ENCODE measurements around the gene CYP4F2.
"Not testable (repeated sequence)": the region's sequence is repeated elsewhere in the genome, so short reads cannot be mapped to it uniquely, and the experiment has no call there.

GRCh38 chr19:15873771-15874170 lies 24.1 kb downstream of the CYP4F2 start:
- TF ChIP-seq CTCF (IDR thresholded peaks at IDR 0.05); RFX5 (IDR thresholded peaks at IDR 0.05; ENCODE audit: low read length); EZH2phosphoT487 (IDR thresholded peaks at IDR 0.05; ENCODE audit: borderline replicate concordance, low read depth); TAF1 (IDR thresholded peaks at IDR 0.05; ENCODE audit: borderline replicate concordance, low read depth, low read length); TCF12 (IDR thresholded peaks at IDR 0.05); USF2 (IDR thresholded peaks at IDR 0.05; ENCODE audit: borderline replicate concordance, low read depth, low read length); FOXJ3 (CRISPR knock-in tag; IDR thresholded peaks at IDR 0.05); GATA2 (CRISPR knock-in tag; IDR thresholded peaks at IDR 0.05); POLR2AphosphoS5 (IDR thresholded peaks at IDR 0.05; ENCODE audit: low read depth, low read length); GABPA (IDR thresholded peaks at IDR 0.05; ENCODE audit: low read depth); NRF1 (IDR thresholded peaks at IDR 0.05; ENCODE audit: low read depth, low read length): not testable (repeated sequence)
- TF ChIP-seq, protein P1, sequence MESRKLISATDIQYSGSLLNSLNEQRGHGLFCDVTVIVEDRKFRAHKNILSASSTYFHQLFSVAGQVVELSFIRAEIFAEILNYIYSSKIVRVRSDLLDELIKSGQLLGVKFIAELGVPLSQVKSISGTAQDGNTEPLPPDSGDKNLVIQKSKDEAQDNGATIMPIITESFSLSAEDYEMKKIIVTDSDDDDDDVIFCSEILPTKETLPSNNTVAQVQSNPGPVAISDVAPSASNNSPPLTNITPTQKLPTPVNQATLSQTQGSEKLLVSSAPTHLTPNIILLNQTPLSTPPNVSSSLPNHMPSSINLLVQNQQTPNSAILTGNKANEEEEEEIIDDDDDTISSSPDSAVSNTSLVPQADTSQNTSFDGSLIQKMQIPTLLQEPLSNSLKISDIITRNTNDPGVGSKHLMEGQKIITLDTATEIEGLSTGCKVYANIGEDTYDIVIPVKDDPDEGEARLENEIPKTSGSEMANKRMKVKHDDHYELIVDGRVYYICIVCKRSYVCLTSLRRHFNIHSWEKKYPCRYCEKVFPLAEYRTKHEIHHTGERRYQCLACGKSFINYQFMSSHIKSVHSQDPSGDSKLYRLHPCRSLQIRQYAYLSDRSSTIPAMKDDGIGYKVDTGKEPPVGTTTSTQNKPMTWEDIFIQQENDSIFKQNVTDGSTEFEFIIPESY (IDR thresholded peaks at IDR 0.05; ENCODE audit: borderline replicate concordance, low read depth), result not testable (repeated sequence)
- TF ChIP-seq, protein P2, sequence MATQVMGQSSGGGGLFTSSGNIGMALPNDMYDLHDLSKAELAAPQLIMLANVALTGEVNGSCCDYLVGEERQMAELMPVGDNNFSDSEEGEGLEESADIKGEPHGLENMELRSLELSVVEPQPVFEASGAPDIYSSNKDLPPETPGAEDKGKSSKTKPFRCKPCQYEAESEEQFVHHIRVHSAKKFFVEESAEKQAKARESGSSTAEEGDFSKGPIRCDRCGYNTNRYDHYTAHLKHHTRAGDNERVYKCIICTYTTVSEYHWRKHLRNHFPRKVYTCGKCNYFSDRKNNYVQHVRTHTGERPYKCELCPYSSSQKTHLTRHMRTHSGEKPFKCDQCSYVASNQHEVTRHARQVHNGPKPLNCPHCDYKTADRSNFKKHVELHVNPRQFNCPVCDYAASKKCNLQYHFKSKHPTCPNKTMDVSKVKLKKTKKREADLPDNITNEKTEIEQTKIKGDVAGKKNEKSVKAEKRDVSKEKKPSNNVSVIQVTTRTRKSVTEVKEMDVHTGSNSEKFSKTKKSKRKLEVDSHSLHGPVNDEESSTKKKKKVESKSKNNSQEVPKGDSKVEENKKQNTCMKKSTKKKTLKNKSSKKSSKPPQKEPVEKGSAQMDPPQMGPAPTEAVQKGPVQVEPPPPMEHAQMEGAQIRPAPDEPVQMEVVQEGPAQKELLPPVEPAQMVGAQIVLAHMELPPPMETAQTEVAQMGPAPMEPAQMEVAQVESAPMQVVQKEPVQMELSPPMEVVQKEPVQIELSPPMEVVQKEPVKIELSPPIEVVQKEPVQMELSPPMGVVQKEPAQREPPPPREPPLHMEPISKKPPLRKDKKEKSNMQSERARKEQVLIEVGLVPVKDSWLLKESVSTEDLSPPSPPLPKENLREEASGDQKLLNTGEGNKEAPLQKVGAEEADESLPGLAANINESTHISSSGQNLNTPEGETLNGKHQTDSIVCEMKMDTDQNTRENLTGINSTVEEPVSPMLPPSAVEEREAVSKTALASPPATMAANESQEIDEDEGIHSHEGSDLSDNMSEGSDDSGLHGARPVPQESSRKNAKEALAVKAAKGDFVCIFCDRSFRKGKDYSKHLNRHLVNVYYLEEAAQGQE (IDR thresholded peaks at IDR 0.05; ENCODE audit: low read depth, low read length), result not testable (repeated sequence)

Measured in SK-N-SH (cell line).